ENCODE results near the gene PIEZO2.
"Not testable (repeated sequence)": the region's sequence is repeated elsewhere in the genome, so short reads cannot be mapped to it uniquely, and the experiment has no call there.

PIEZO2 gene

DNA sequence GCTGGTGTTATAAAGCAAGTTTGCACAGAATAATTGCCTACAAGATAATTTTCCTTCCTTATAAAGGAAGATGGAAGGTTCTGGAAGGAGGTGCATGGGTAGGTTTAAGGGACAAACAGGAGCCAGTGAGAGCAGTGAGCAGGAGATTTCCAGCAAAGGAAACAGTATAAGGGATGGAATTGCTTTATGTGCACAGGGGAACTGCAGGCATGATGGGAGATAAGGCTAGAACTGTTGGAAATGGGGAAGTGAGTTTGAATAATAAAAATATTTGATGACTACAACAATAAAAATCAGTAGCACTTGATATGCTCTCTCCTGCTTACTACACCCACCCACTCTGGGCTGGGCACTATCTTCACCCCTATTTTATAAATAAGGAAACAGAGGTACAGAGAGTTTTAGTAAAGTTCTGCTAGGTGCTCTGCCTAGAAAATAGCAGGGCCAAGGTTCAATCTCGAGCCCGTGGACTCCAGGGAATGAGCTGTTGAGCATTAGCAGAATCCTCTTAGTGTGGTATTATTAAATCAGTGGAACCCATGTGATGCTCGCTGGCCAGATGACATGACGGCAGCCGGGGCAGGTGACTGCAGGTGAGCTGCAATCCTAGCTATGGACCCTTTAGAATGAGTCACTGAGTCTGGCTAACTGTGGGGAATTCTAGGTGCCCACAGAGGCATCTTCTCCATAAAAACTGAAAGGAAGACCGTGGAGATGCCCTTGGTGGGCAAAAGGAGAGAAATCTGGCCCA is 302.5 kb downstream of the PIEZO2 start:
- DNase-seq (ENCODE audit: low read depth in 2 of 2): no peak

DNA sequence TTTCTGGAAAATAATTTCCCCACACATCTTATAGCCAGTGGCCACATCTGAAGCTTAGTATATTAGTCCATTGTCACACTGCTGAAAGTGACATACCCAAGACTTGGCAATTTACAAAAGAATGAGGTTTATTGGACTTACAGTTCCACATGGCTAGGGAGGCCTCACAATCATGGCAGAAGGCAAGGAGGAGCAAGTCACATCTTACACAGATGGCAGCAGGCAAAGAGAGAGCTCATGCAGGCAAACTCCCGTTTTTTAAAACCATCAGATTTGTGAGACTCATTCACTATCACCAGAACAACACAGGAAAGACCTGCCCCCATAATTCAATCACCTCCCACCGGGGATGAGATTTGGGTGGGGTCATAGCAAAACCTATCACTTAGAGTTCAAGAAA is 303.3 kb downstream of the PIEZO2 start:
- not testable (repeated sequence) for DNase-seq (ENCODE audit: low read depth in 2 of 2)

DNA sequence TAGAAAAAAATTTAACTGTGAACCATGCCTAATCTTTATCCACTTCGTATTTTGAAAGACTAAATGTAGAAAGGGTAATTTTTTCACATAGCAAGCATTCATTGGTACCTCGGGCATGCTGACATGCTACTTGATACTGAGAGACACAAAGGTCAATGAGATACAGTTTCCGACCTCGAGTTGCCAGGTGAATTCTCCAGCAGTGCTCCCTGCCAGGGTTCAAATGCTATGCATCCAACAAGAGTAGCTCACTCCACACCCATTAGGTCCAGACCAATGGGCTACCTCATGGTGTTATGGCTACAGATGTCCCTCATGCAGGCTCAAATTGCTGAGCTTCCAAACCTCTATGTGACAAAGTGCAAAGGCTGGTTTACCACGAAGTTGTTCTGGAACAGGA is 305.8 kb downstream of the PIEZO2 start:
- no peak for DNase-seq (ENCODE audit: low read depth in 2 of 2)

- no peak for DNase-seq (ENCODE audit: low read depth in 2 of 2)
Measured at GRCh38 chr18:10842861-10843260, 306.5 kb downstream of the PIEZO2 start.

DNA sequence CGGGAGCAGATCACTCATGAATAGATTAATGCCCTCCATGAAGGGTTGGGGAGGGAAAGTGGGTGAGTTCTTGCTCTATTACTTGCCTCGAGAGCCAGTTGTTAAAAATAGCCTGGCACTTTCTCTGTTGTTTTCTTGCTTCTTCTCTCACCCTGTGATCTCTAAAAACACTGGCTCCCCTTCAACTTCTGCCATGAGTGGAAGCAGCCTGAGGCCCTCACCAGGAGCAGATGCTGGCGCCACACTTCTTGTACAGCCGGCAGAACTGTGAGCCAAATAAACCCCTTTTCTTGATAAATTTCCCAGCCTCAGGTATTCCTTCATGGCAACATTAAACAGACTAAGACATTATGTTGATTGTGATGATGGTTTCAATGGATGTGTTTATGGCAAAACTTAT is 307.0 kb downstream of the PIEZO2 start:
- no peak for DNase-seq (ENCODE audit: low read depth in 2 of 2)

DNA sequence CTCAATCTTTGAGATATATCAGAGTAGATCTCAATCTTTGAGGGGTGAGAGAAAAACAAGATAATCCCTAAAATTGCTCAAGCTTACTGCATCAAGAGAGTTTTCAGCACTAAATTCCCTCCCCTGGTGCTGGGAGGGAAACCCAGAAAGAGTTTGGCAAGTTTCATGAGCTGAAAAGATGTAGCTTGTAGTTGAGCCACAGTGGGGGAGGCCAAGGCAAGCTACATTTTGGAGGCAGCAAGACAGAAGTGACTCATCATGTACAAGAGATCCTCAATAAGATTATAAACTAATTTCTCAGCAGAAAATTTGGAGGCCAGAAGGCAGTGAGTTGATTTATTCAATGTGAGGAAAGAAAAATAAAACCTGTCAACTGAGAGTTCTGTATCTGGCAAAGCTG is 308.2 kb downstream of the PIEZO2 start:
- DNase-seq (ENCODE audit: low read depth in 2 of 2): no peak

GRCh38 chr18:10840743-10841142 is 308.6 kb downstream of the PIEZO2 start:
- DNase-seq (ENCODE audit: low read depth in 2 of 2): no peak

- no peak for DNase-seq (ENCODE audit: low read depth in 2 of 2)
Measured at GRCh38 chr18:10839421-10839820, 309.9 kb downstream of the PIEZO2 start.

- DNase-seq (ENCODE audit: low read depth in 2 of 2): no peak
Measured at GRCh38 chr18:10838553-10838952, 310.8 kb downstream of the PIEZO2 start.

GRCh38 chr18:10834128-10834815 is 315.1 kb downstream of the PIEZO2 start:
- DNase-seq (ENCODE audit: low read depth in 2 of 2): no peak

- no peak for DNase-seq (ENCODE audit: low read depth in 2 of 2)
Measured at GRCh38 chr18:10833656-10834055, 315.7 kb downstream of the PIEZO2 start.

DNA sequence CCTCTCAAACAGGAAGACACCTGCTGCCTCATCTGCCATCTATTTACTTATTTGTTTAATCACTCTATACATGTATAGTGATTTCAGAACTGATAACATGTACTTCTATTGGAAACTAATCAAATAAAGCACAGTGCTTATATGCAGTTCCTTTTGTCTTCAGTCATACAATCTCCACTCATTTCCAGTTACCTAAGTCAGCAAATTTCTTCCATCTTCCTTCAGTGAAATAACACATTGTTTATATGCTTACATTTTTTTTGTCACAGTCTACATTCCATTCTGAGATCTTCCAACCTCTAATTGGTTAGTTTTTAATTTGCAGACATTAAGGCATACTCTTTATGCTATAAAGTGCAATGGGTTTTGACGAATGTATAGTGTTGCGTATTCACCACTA is 323.0 kb downstream of the PIEZO2 start:
- no peak for DNase-seq (ENCODE audit: low read depth in 2 of 2)

DNA sequence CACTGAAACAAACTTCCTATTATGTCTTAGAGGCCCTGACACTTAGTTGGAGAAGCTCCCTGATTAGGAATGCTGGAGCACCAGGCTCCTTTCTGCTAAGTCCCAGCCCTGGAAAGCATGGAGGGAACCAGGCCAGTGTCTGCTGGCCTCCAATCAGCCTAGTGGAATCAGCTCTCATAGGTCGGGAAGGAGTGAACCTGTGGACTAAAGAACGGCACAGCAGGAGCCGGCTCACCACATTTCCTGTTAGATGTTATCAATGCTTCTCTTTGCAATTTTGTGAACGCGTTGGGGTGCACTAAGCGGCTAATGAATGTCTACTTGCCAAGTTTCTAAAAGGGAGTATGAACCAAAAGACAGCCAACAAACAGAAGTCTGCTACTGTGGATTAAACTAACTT is 326.9 kb downstream of the PIEZO2 start:
- DNase-seq (ENCODE audit: low read depth in 2 of 2): no peak

GRCh38 chr18:10820681-10821080 is 328.7 kb downstream of the PIEZO2 start:
- no peak for DNase-seq (ENCODE audit: low read depth in 2 of 2)

DNA sequence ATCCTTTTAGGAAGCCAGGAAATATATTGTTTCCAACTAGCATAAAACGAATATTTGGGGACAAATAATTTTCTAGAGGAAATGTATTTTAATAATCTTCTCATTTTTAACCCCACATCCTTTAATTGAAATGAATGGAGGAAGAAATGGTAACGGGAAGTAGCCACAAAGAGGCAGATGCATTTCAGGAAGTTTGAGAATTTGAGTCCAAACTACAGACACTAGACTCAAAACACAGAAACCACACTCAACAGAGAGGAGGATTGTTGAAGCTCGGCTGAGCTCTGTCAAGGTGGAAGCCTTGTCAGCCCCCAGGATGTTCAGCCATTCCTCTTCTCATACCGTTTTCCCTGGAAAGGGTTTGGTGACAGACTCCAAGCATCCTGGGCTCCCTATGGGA is 335.0 kb downstream of the PIEZO2 start:
- DNase-seq (ENCODE audit: low read depth in 2 of 2): no peak

DNA sequence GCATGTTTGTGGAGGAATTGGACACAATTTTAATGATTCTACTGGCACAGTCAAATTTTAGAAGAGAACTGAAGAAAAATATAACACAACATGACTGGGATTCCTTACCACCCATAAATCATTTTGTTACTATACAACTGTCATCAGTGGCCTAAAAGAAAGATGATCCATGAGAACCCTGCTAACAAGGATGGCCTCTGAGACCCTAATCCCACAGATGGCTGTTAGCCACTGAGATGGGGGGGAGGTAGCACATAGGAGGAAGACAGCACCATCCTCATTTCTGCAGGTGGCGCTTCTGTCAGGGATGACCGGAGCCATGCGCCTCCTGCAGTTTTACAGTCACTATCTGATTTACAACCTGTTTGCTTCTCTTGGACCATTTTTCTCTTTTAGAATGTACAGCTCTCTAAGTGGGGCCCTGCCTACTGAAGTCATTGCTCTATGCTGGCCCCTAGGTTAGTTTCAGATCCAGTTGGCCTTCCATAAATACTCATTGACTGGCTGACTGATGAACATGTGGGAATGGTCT is 343.7 kb downstream of the PIEZO2 start:
- DNase-seq (ENCODE audit: low read depth in 2 of 2): no peak

DNA sequence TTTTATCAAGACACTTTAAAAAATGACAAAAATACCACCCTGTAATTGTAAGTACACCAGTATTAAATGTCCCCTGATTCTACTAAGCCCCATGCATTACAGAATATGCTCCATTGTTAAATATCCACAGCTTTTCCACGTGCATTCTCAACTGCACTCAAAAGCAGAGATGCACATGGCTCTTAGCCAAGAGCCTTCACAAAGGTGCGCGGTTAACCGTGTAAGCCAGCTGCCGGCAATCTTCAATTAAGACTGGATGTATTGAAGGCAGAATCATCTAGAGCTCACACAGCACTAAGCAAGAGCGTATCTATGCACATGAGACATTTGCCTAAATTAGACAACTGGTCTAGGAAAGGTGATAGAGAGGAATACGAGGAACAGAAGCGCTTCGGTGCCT is 345.2 kb downstream of the PIEZO2 start:
- no peak for DNase-seq (ENCODE audit: low read depth in 2 of 2)

DNA sequence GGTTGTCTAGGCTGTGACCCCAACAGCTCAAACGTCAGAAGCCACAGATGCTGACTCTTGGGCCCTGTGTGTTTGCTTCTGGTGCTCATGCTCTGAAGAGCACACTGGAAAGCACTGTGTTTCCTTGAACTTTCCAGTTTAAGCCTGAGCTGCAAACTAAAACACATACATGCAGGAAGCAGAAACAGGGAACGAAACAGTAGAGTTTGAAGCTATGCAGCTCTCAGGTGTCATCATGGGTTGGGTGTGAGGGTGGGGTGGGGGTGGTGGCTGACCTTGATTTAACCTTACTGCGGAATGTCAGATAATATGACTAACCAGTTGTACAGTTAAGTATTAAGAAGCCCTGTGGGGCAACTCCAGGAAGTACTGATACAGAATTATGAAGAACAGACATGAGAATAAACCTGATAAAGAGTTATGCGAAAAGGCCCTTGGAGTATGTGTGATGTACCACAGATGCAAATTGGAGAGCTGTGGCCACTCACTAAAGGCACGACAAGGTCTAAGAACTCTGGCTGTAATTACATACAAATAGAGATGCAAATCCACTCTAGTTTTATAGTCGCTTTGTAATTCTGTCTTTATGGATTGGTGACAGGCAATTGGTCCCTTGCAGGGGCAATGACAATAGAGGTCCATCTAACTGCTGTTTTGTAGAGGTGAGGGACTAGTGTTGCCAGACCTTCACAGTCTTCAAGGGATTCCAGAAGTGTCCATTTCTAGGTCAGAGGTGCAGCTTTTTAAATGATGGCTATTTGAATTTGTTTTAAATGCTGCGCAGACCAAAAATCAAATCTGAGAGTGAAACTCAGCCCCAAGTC is 350.4 kb downstream of the PIEZO2 start:
- DNase-seq (ENCODE audit: low read depth in 2 of 2): no peak

GRCh38 chr18:10797896-10798295 is 351.5 kb downstream of the PIEZO2 start:
- DNase-seq (ENCODE audit: low read depth in 2 of 2): no peak

DNA sequence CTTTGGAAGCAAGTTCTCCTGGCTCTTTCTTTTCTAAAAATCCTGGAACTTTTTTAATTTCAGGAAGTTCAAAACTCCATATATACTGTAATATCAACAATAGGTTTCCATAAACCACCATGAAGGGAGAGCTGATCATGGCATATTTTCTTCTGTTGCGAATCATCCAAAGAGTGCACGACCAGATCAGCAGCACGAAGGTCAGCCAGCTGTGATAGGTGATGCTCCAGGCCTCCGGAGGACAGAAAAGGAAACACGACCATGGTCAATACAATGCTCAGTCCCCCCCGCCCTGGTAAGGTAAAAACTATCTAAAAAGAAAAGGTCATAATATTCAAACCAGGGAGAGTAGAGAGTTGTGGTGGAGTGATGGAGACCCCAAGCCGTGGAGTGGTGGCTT is 354.6 kb downstream of the PIEZO2 start:
- no peak for DNase-seq (ENCODE audit: low read depth in 2 of 2)

DNA sequence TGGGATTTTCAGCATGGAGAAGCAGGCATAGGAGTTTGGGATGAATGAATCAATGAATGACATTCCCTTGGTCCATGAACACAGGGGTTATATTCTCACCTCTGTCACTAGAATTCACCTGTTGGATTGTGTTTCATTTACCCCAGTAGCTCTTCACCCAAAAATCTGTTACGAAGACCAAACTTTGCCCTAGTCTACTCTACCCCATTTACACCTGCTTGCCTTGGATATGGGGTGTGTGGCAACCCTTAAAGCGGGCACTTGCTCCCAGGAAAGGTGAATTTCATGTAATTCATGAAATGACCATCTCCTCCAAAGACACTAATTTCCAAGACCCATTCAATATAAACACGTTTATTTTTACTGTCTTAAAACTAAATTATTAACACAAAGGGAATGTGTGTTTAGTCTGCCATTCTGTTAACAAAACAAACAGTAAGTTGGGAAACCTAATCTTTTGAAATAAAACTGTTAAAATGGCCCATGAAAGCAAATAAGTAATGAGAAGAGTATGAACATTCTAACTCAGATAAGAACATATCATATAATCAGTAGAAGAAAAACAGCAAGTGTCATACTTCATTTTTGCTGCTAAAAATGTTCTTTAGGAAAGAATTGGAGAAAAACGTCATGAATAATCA is 355.5 kb downstream of the PIEZO2 start:
- DNase-seq (ENCODE audit: low read depth in 2 of 2): no peak

- no peak for DNase-seq (ENCODE audit: low read depth in 2 of 2)
Measured at GRCh38 chr18:10792181-10792580, 357.2 kb downstream of the PIEZO2 start.
